ENCODE data around the gene LMTK3. TPM values are rescaled to one million over a fixed set of nuclear protein-coding genes. Genes with fewer than 3 reads are reported as not detected.

Gene LMTK3
- total RNA-seq, 1 donor from 2014 or later = 2.9 TPM

DNA sequence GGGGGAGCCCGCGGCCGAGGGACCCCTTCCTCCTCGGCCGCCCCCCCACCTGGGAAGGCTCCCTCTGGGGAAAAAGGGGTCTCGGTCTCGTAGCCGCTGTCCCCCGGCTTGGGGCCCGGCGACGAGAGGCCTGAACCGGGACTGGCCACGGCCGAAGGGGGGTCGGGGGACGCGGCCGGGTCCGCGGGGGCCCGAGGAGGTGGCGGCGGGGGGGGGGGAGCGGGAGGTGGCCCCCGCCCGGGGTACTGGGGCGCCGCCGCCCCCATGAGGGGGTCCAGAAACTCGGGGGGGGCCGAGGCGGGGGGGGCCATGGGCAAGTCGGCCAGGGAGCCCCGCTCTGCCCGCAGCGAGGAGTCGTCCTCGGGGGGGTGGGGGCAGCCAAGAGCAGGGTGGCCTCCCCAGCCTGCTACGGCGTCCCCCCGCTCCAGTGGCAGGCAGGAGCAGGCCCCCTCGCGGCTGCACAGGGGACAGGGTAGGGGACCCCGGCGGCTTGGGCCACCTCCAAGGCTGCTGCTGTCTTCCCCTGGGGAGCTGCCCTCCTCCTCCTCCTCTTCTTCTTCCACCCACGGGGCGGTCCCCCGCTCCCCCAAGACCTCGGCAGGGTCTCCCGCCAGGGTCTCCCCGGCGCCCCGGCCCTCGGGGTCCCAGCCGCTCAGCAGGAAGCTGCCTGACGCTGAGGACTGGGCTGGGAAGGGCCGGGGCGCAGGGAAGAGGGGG lies 12.9 kb downstream of the LMTK3 start:
- Histone ChIP-seq H3K36me3 (ENCODE audit: control insufficient read depth, insufficient read depth, low read length) (no peaks in the 10 kb centered on the region), H3K27me3 (ENCODE audit: control insufficient read depth, insufficient read depth, low read length) (peaks cover 44% of the 10 kb centered on the region), H3K4me3 (ENCODE audit: low read depth, low read length) (no peak overlapping the region)
- DNase-seq (ENCODE audit: low read depth) = no peak
- TF ChIP-seq, protein P1, sequence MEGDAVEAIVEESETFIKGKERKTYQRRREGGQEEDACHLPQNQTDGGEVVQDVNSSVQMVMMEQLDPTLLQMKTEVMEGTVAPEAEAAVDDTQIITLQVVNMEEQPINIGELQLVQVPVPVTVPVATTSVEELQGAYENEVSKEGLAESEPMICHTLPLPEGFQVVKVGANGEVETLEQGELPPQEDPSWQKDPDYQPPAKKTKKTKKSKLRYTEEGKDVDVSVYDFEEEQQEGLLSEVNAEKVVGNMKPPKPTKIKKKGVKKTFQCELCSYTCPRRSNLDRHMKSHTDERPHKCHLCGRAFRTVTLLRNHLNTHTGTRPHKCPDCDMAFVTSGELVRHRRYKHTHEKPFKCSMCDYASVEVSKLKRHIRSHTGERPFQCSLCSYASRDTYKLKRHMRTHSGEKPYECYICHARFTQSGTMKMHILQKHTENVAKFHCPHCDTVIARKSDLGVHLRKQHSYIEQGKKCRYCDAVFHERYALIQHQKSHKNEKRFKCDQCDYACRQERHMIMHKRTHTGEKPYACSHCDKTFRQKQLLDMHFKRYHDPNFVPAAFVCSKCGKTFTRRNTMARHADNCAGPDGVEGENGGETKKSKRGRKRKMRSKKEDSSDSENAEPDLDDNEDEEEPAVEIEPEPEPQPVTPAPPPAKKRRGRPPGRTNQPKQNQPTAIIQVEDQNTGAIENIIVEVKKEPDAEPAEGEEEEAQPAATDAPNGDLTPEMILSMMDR (IDR thresholded peaks at IDR 0.05; ENCODE audit: insufficient read depth, low read length, poor library complexity, severe bottlenecking) = peak; percentile 6

DNA sequence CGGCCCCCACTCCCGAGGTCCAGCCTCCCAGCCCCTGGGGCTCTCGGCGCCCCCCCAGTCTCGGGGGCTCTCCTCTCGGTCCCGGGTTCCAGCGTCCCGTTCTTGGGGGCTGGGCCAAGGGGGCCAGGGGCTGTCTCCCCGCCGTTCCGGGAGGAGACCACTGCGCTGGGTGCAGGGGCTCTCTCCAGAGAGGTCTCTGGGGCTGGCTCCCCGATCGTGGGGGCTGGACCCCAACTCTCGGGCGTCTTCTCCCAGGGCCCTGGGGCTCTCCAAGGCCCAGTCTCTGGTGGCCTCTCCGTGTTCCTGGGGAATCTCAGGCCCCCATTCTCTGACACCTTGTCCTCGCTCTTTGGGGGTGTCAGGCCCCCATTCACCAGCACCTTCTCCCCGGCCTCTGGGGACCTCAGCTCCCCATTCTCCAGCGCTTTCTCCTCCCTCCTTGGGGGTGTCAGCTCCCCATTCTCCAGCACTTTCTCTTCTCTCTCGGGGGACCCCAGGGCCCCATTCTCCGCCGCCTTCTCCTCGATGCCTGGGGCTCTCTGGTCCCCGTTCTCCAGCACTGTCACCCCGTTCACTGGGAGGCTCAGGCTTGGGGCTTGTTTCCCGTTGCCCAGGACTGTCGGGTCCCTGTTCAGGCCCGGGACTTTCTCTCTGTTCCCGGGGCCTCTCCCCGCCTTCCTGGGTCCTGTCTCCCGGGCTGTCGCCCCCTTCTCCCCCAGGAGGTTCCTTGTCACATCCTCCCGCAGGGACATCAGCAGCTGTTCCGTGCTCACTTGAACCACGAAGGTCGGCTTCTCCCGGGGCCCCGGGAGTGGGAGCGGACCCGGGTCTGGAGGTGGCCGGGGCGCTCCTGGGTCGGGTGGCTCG lies 13.7 kb downstream of the LMTK3 start:
- Histone ChIP-seq H3K36me3 (ENCODE audit: control insufficient read depth, insufficient read depth, low read length) (no peaks in the 10 kb centered on the region), H3K27me3 (ENCODE audit: control insufficient read depth, insufficient read depth, low read length) (peaks cover 44% of the 10 kb centered on the region), H3K4me3 (ENCODE audit: low read depth, low read length) (no peak overlapping the region)
- TF ChIP-seq, protein P1 (IDR thresholded peaks at IDR 0.05; ENCODE audit: insufficient read depth, low read length, poor library complexity, severe bottlenecking) = no peak
- DNase-seq (ENCODE audit: low read depth) = no peak

DNA sequence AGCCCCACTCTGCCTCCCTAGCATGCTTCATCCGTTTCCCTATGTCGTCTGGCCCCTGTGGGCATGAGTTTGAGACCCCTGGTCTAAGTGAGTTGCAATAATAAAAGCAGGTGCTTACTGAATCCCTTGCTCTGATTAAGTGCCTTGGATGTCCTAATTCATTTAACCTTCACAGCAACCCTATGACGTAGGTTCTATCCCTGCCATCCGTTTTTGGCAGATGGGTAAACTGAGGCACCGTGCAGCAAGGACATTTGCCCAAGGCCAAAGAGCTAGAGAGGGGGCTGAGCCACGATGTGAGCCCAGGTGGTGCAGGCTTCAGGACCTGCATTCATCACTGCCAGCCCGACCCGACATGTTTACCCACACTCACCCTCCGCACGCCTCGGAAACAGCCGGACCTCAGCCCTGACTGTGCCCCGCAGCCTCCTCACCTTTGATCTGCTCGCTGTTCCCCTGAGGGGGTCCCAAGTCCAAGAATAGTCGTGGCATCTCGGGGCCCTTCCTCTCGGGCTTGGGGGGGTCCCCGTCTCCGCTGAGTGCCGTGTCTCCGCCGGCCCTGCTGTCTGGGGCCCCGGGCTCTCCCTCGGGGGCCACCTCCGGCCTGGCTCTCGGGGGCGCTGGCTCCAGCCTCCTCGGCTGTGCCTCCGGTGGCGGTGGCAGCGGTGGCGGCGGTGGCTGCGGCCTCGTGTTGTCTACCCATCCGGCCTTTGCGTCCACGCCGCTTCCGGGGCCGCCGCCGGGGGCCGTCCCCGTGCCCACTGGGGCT lies 14.5 kb downstream of the LMTK3 start:
- Histone ChIP-seq H3K4me3 (ENCODE audit: low read depth, low read length) (no peak overlapping the region), H3K27me3 (ENCODE audit: control insufficient read depth, insufficient read depth, low read length) (peaks cover 42% of the 10 kb centered on the region), H3K36me3 (ENCODE audit: control insufficient read depth, insufficient read depth, low read length) (no peaks in the 10 kb centered on the region)
- no peak for DNase-seq (ENCODE audit: low read depth)
- TF ChIP-seq, protein P1 (IDR thresholded peaks at IDR 0.05; ENCODE audit: insufficient read depth, low read length, poor library complexity, severe bottlenecking) = no peak

DNA sequence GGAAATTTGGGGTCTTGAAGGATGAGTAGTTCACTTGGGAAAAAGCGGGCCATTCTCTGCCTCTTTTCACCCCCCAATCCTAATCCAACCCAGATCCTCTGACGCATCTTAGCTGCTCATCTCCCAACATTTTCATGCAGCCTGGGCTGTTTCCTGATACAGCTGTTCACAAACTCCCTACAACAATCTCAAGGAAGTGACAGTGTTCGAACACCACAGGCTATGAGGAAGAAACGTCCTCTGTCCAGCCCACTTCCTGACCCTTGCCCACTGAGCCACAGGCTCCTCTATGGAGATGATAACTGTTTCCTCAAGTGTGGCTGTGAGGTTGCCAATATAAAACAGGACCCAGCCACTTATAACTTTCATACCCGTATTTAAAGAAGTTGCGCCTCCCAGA lies 16.2 kb downstream of the LMTK3 start:
- Histone ChIP-seq H3K27me3 (ENCODE audit: control insufficient read depth, insufficient read depth, low read length) (peaks cover 31% of the 10 kb centered on the region), H3K36me3 (ENCODE audit: control insufficient read depth, insufficient read depth, low read length) (no peaks in the 10 kb centered on the region), H3K4me3 (ENCODE audit: low read depth, low read length) (no peak overlapping the region)
- no peak for DNase-seq (ENCODE audit: low read depth)
- TF ChIP-seq, protein P1 (IDR thresholded peaks at IDR 0.05; ENCODE audit: insufficient read depth, low read length, poor library complexity, severe bottlenecking) = no peak

DNA sequence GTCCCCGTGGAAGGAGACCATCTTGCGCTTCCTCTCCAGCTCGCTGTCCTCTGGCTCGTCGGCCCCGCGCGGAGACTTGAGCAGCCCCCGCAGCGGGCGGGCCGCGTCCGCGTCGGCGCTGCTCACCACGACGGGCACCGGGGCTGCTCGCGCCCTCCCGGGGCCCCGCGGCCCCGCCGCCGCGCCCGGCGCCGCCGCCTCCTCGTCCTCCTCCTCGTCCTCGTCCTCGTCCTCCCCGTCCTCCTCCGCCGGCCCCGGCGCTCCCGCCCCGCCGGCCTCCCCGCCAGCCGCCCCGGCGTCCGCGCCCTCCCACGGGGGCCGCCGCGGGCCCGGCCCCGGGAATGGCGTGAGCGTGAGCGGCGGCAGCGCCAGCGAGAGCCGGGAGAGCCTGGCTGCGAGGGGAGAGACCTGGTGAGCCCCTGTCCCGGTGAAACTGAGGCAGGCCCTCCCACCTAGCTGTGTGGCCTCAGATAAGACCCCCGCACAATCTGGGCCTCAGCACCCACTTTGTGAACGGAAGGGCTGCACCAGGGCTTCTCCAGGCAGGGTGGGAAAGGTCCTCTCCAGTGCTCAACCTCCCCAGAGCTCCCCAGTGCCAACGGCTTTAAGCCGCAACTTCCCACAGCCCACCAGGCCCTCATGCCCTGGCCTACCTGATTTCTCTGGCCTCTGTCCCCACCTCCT lies 17.8 kb downstream of the LMTK3 start:
- Histone ChIP-seq H3K36me3 (ENCODE audit: control insufficient read depth, insufficient read depth, low read length) (no peaks in the 10 kb centered on the region), H3K27me3 (ENCODE audit: control insufficient read depth, insufficient read depth, low read length) (peaks cover 18% of the 10 kb centered on the region), H3K4me3 (ENCODE audit: low read depth, low read length) (peak overlapping the region; percentile 72)
- DNase-seq (ENCODE audit: low read depth) = no peak
- TF ChIP-seq, protein P1 (IDR thresholded peaks at IDR 0.05; ENCODE audit: insufficient read depth, low read length, poor library complexity, severe bottlenecking) = no peak
